GM20431 (cell line): Measurements from ENCODE around the gene JAKMIP2.
"Not testable (repeated sequence)": the region's sequence is repeated elsewhere in the genome, so short reads cannot be mapped to it uniquely, and the experiment has no call there.

Source experiments
- in situ Hi-C: fragments of 300-500 bp; cut with MseI, MboI; formaldehyde crosslinking; loops from one replicate; pipeline ENCODE4 v1.15.0; 2020; ENCODE audit warnings: low sequenced_read_pairs; ENCODE audit not compliant: unreplicated experiment

JAKMIP2 gene

GRCh38 chr5:147782110-147783028 is at the start of gene JAKMIP2:
Gene JAKMIP2, minus strand, starts transcription at chr5:147782728. Its CDS starts 110,922 bp downstream, at chr5:147671806.
- in situ Hi-C loops = no loop called here

GRCh38 chr5:147831465-147831864 is 48.9 kb upstream of the JAKMIP2 start, which contains the start of gene SPINK1:
Gene SPINK1, minus strand, starts transcription at chr5:147831671. Its CDS starts 94 bp downstream, at chr5:147831577.
- in situ Hi-C loops = no loop called here

- in situ Hi-C loops = no loop called here
These were observed 47.5 kb upstream of the JAKMIP2 start for GRCh38 chr5:147830035-147830434.

GRCh38 chr5:147827017-147827416 is 44.5 kb upstream of the JAKMIP2 start:
- in situ Hi-C loops = not testable (repeated sequence)

GRCh38 chr5:147826361-147826760 is 43.8 kb upstream of the JAKMIP2 start:
- in situ Hi-C loops = no loop called here

- in situ Hi-C loops = loop anchor here (25.0 kb wide), 1 partner anchor 186 kb away; no protein-coding TSS in a partner anchor
These were observed 40.4 kb upstream of the JAKMIP2 start for GRCh38 chr5:147822686-147823491.

- in situ Hi-C loops = loop anchor here (25.0 kb wide), 1 partner anchor 185 kb away; no protein-coding TSS in a partner anchor
These were observed 39.7 kb upstream of the JAKMIP2 start for GRCh38 chr5:147822222-147822621.

- in situ Hi-C loops = loop anchor here (25.0 kb wide), 1 partner anchor 184 kb away; no protein-coding TSS in a partner anchor
These were observed 39.2 kb upstream of the JAKMIP2 start for GRCh38 chr5:147821766-147822165.

GRCh38 chr5:147819261-147819770 is 36.8 kb upstream of the JAKMIP2 start:
- in situ Hi-C loops = loop anchor here (25.0 kb wide), 1 partner anchor 182 kb away; no protein-coding TSS in a partner anchor

- in situ Hi-C loops = loop anchor here (25.0 kb wide), 1 partner anchor 181 kb away; no protein-coding TSS in a partner anchor
These were observed 35.8 kb upstream of the JAKMIP2 start for GRCh38 chr5:147818290-147818689.

- in situ Hi-C loops = loop anchor here (25.0 kb wide), 1 partner anchor 176 kb away; no protein-coding TSS in a partner anchor
These were observed 31.2 kb upstream of the JAKMIP2 start for GRCh38 chr5:147813696-147814095.

GRCh38 chr5:147809830-147810666 is 27.5 kb upstream of the JAKMIP2 start:
- in situ Hi-C loops = loop anchor here (25.0 kb wide), 1 partner anchor 173 kb away; no protein-coding TSS in a partner anchor

- in situ Hi-C loops = loop anchor here (25.0 kb wide), 1 partner anchor 168 kb away; no protein-coding TSS in a partner anchor
These were observed 22.5 kb upstream of the JAKMIP2 start for GRCh38 chr5:147805030-147805454.

- in situ Hi-C loops = loop anchor here (25.0 kb wide), 1 partner anchor 167 kb away; no protein-coding TSS in a partner anchor
These were observed 21.8 kb upstream of the JAKMIP2 start for GRCh38 chr5:147804334-147804733.

GRCh38 chr5:147803926-147804325 is 21.4 kb upstream of the JAKMIP2 start:
- in situ Hi-C loops = loop anchor here (25.0 kb wide), 1 partner anchor 167 kb away; no protein-coding TSS in a partner anchor

- in situ Hi-C loops = loop anchor here (25.0 kb wide), 1 partner anchor 166 kb away; no protein-coding TSS in a partner anchor
These were observed 20.6 kb upstream of the JAKMIP2 start for GRCh38 chr5:147803161-147803560.

- in situ Hi-C loops = loop anchor here (25.0 kb wide), 1 partner anchor 164 kb away; no protein-coding TSS in a partner anchor
These were observed 18.9 kb upstream of the JAKMIP2 start for GRCh38 chr5:147801461-147801860.

- in situ Hi-C loops = loop anchor here (25.0 kb wide), 1 partner anchor 163 kb away; no protein-coding TSS in a partner anchor
These were observed 18.0 kb upstream of the JAKMIP2 start for GRCh38 chr5:147800491-147800890.
